OCI-LY3 (cell line): ENCODE measurements around the gene EPYC.
A peak's percentile ranks its signal among the peaks of the same experiment; 100 is the strongest.

Experiments
- H2AFZ ChIP-seq: fragments of 200-600, 300-600 bp; shearing (Covaris generic); 2 replicates; pipeline ENCODE4 v1.6.0; 2014; ENCODE audit warnings: antibody characterized with exemption, low read depth, low read length
- H3K27ac ChIP-seq: fragments of 200-600, 300-600 bp; sonication (generic); 2 replicates; pipeline ENCODE4 v1.5.1; 2014; ENCODE audit warnings: mild to moderate bottlenecking, low read length, moderate library complexity, mixed read lengths
- H3K27me3 ChIP-seq: fragments of 200-600, 300-600 bp; sonication (generic); 2 replicates; pipeline ENCODE4 v1.6.1; 2014; ENCODE audit warnings: low read depth, low read length, mixed read lengths
- H3K36me3 ChIP-seq: fragments of 200-600, 300-600 bp; sonication (generic); replicated peaks from 2 replicates; pipeline ENCODE3; 2014; ENCODE audit warnings: low read depth, low read length, mixed read lengths
- H3K4me1 ChIP-seq: fragments of 300-600, 200-600 bp; sonication (generic); 2 replicates; pipeline ENCODE4 v1.6.1; 2014; ENCODE audit warnings: low read length, mixed read lengths
- H3K4me2 ChIP-seq: fragments of 200-600, 300-600 bp; sonication (generic); 2 replicates; pipeline ENCODE4 v1.6.1; 2014; ENCODE audit warnings: low read length, mixed read lengths
- H3K4me3 ChIP-seq: fragments of 300-600, 200-600 bp; sonication (generic); 2 replicates; pipeline ENCODE4 v1.5.1; 2014; ENCODE audit warnings: antibody characterized with exemption, mild to moderate bottlenecking, low read length, moderate library complexity
- H3K79me2 ChIP-seq: fragments of 300-600, 200-600 bp; shearing (Covaris generic); 2 replicates; pipeline ENCODE4 v1.6.1; 2014; ENCODE audit warnings: mild to moderate bottlenecking, low read length, mixed read lengths
- H3K9ac ChIP-seq: fragments of 300-600, 200-600 bp; shearing (Covaris generic); 2 replicates; pipeline ENCODE4 v1.6.0; 2014; ENCODE audit warnings: mild to moderate bottlenecking, low read length, moderate library complexity
- H3K9me3 ChIP-seq: fragments of 200-600, 300-600 bp; shearing (Covaris generic); 2 replicates; pipeline ENCODE4 v1.6.1; 2014; ENCODE audit warnings: low read length, mixed read lengths; ENCODE audit not compliant: insufficient read depth
- H4K20me1 ChIP-seq: fragments of 200-600, 300-600 bp; sonication (generic); 2 replicates; pipeline ENCODE4 v1.6.1; 2016; ENCODE audit warnings: low read length, mixed read lengths; ENCODE audit not compliant: insufficient read depth
- CTCF ChIP-seq: fragments of 200-600, 300-600 bp; sonication (generic); IDR thresholded peaks from 2 replicates; pipeline ENCODE4 v1.5.1; 2014; ENCODE audit warnings: antibody characterized with exemption, low read length, low read depth
- EZH2phosphoT487 ChIP-seq: fragments of 200-600 bp; shearing (Covaris generic); IDR thresholded peaks from 2 replicates; pipeline ENCODE4 v1.6.1; 2018; ENCODE audit warnings: antibody characterized with exemption, mixed run types, low read depth

The EPYC gene

GRCh38 chr12:90969346-90969745 is 35.4 kb downstream of the EPYC start:
- H3K9ac ChIP-seq, result no peak overlapping the region
- TF ChIP-seq EZH2phosphoT487, result no peak
- TF ChIP-seq CTCF, result no peak

GRCh38 chr12:90965204-90965603 is 39.6 kb downstream of the EPYC start:
- Histone ChIP-seq H3K4me1 (peaks cover 9% of the 10 kb centered on the region), H3K4me3 (no peak overlapping the region), H4K20me1 (no peaks in the 10 kb centered on the region), H3K36me3 (no peaks in the 10 kb centered on the region), H3K9me3 (no peaks in the 10 kb centered on the region), H3K4me2 (peak overlapping the region; percentile 27; the same call in 1 of the 2 replicates), H3K27me3 (no peaks in the 10 kb centered on the region), H2AFZ (no peak overlapping the region), H3K9ac (no peak overlapping the region), H3K79me2 (no peaks in the 10 kb centered on the region), H3K27ac (no peak overlapping the region)
- no peak for TF ChIP-seq EZH2phosphoT487

More at GRCh38 chr12:90969346-90969745, 35.4 kb downstream of the EPYC start:
- no peak overlapping the region for H3K27ac ChIP-seq
- H3K79me2 ChIP-seq, result no peaks in the 10 kb centered on the region
- H3K4me1 ChIP-seq, result peaks cover 9% of the 10 kb centered on the region
- H3K36me3 ChIP-seq, result no peaks in the 10 kb centered on the region
- no peak overlapping the region for H3K4me3 ChIP-seq
- H4K20me1 ChIP-seq, result no peaks in the 10 kb centered on the region
- H2AFZ ChIP-seq, result no peak overlapping the region
- H3K9me3 ChIP-seq, result no peaks in the 10 kb centered on the region
- no peaks in the 10 kb centered on the region for H3K27me3 ChIP-seq
- no peak overlapping the region for H3K4me2 ChIP-seq

GRCh38 chr12:90964616-90965015 is 40.2 kb downstream of the EPYC start:
- TF ChIP-seq EZH2phosphoT487 (no peak), CTCF (no peak)
- Histone ChIP-seq H4K20me1 (no peaks in the 10 kb centered on the region), H3K27ac (no peak overlapping the region), H3K36me3 (no peaks in the 10 kb centered on the region), H3K79me2 (no peaks in the 10 kb centered on the region), H3K4me2 (no peak overlapping the region), H3K27me3 (no peaks in the 10 kb centered on the region), H3K4me3 (no peak overlapping the region), H2AFZ (no peak overlapping the region), H3K9ac (no peak overlapping the region), H3K9me3 (no peaks in the 10 kb centered on the region), H3K4me1 (peaks cover 9% of the 10 kb centered on the region)

GRCh38 chr12:90963946-90964345 is 40.8 kb downstream of the EPYC start:
- Histone ChIP-seq H3K27me3 (no peaks in the 10 kb centered on the region), H4K20me1 (no peaks in the 10 kb centered on the region), H3K9ac (no peak overlapping the region), H3K4me3 (no peak overlapping the region), H3K9me3 (no peaks in the 10 kb centered on the region), H3K36me3 (no peaks in the 10 kb centered on the region), H2AFZ (no peak overlapping the region), H3K27ac (no peak overlapping the region), H3K4me2 (no peak overlapping the region), H3K4me1 (peaks cover 9% of the 10 kb centered on the region), H3K79me2 (no peaks in the 10 kb centered on the region)
- TF ChIP-seq EZH2phosphoT487 (no peak), CTCF (no peak)

- H3K36me3 ChIP-seq, result no peaks in the 10 kb centered on the region
- no peak overlapping the region for H2AFZ ChIP-seq
- no peak for TF ChIP-seq EZH2phosphoT487
- TF ChIP-seq CTCF, result no peak
- H3K4me1 ChIP-seq, result peaks cover 9% of the 10 kb centered on the region
- no peak overlapping the region for H3K9ac ChIP-seq
- no peaks in the 10 kb centered on the region for H4K20me1 ChIP-seq
- H3K27me3 ChIP-seq, result no peaks in the 10 kb centered on the region
- no peak overlapping the region for H3K27ac ChIP-seq
- H3K4me2 ChIP-seq, result no peak overlapping the region
- H3K4me3 ChIP-seq, result no peak overlapping the region
- H3K79me2 ChIP-seq, result no peaks in the 10 kb centered on the region
- H3K9me3 ChIP-seq, result no peaks in the 10 kb centered on the region
Observed at GRCh38 chr12:90961154-90961553, 43.6 kb downstream of the EPYC start.
